HG03342 (cell line): Measurements from ENCODE around the gene EXD3.
A peak's percentile ranks its signal among the peaks of the same experiment; 100 is the strongest.
"Not testable (repeated sequence)": the region's sequence is repeated elsewhere in the genome, so short reads cannot be mapped to it uniquely, and the experiment has no call there.

ENCODE experiments used
- ATAC-seq: cut with Tn5 transposase; IDR thresholded peaks from one replicate; pipeline ENCODE4 v1.9.1; 2021; ENCODE audit warnings: mild to moderate bottlenecking, moderate library complexity; ENCODE audit not compliant: unreplicated experiment

EXD3 gene

DNA sequence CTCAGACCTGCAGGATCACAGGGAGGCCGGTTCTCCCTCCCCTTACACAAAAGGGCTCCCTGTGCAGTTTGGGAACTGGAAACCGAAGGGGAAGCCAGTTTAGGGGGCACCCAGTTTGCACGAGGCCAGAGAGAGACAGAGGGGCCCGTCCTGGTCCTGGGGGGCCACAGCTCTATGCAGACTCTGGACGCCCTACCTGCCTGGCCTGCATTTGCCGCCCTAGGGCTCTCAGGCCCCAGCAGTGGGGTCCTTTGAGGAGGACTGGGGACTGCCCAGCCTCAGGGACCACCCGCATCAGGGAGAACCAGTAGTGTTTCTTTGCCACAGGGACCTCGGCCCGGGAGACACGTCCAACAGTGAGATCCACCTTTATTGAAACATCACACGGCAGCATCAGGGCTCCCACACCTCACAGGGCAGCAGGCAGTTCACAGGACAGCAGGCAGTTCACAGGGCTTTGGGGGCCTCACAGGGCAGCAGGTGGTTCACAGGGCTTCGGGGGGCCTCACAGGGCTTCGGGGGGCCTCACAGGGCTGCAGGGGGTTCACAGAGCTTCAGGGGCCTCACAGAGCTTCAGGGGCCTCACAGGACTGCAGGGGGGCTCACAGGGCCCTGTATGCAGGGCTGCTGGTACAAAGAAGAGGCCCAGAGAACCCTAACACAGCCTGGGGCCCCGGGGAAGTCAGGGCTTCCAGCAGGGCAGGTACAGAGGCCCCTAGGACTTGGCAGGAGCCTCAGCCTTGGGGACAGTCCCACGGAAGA lies 36.8 kb upstream of the EXD3 start:
- ATAC-seq = no peak

DNA sequence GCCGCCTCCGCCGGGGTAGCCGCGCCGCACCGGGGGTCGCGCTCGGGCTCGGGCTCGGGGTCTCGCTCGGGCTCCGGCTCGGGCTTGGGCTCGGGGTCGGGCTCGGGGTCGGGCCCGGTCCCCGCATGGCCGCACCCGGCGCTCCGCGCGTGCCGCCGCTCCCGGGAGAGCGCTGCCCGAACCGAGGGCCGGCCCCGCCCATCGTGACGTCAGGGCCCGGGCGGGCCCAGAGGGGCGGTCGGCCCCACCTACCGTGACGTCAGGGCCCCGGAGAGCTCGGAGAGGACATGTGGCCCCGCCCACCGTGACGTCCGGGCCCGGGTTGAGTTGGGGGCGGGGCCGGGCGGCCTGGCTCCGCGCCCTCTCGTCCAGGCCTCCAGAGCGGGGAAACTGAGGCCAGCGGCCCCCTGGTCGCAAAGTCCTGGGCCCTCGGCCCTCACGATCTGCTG lies 36.2 kb upstream of the EXD3 start, which contains the start of gene NSMF:
Gene NSMF, minus strand, starts transcription at position 183 of the 449 bp plus-strand sequence. CDS start 232 bp downstream, outside the sequence.
- peak; percentile 58 for ATAC-seq

GRCh38 chr9:137458194-137459151 lies 35.5 kb upstream of the EXD3 start:
- peak; percentile 7 for ATAC-seq

GRCh38 chr9:137457406-137458193 lies 34.6 kb upstream of the EXD3 start:
- ATAC-seq = no peak

DNA sequence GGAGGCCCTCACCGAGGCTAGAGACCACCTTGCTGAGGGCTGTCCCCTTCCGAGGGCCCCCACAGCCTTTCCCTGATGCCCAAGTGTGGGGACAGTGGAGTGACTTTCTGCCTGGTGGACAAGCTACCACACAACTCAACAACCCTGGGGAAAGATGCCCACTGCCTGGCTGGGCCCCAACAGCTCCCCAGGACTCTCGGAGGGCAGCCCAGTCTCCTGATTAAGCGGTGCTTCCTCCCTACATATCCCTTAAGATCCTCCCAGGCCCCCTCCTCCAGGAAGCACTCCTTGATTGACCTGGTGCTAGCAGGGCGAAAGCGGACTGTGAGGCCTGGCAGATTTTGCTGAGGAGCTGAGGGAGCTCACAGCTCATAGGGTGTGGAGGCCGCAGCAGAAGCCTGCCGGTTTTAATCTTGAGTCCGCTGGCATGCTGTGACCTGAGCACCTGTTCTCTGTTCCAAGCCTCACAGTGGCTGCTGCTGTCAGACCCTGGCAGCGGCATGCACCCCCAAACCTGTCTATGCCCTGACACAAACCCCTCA lies 34.0 kb upstream of the EXD3 start:
- ATAC-seq = no peak

DNA sequence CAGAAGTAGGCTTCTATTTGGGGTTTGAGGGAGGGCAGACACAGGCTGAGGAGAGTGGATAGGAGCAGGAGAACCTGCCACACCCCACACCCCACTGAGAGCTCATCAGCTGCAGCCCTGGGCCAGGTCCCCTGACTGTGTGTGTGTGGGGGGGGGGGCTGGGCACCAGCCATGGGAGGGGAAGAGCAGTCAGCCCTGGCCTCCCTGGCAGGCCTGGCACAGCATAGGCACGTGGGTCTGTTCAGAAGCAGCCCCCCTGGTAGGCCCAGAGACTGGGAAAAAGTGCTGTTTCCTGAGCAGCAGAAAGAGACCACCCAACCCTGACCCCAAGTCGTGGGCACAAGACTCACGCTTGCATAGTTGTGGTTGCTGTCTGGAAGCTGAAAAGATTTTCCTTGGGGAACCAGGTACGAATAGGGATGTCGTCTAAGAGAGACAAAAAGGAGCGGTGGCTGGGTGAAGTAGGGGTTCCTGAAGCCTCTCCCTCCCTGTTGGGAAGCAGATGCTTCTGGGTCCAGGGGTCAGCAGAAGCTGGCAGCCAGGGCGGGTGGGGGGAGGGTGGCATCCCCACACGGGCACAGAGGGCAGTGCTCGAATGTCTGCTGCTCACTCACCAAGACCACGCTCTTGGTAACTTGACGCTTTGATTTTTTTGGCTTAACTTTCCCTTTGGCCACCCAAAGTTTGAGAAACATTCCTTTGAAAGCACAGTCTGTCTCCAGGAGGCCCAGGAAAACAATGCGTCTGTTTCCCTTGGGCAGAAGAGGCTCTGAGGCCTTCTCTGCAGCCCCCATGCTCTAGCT lies 33.3 kb upstream of the EXD3 start:
- ATAC-seq = no peak

DNA sequence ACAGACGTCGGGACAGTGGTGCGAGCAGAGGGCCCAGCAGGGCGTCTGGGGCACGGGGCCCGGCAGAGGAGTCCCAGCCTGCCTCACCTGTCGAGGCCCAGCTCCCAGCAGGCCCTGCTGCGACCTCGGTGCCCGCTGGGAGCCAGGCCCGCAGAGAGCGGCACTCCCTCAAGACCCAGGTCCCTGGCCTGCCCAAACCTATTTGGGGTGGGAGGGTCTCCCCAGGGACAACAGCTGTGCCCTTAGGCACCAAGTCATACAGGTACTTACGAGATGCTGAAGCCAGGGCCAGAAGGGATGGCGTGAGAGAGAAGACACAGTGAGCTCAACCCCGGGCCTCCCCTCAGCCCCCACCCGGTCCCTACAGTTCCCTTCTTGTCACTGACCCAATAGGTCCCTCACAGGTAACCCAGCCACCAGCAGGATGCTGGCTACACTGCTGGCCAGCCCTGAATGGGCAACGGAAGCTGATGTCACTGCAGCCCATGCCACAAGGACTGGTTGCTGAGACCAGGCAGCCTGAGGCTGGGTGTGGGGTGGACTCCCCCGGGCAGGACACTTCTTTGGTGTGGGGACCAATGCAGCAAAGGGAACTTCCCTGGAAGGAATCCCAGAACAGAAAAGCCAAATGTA lies 32.5 kb upstream of the EXD3 start:
- ATAC-seq = no peak

DNA sequence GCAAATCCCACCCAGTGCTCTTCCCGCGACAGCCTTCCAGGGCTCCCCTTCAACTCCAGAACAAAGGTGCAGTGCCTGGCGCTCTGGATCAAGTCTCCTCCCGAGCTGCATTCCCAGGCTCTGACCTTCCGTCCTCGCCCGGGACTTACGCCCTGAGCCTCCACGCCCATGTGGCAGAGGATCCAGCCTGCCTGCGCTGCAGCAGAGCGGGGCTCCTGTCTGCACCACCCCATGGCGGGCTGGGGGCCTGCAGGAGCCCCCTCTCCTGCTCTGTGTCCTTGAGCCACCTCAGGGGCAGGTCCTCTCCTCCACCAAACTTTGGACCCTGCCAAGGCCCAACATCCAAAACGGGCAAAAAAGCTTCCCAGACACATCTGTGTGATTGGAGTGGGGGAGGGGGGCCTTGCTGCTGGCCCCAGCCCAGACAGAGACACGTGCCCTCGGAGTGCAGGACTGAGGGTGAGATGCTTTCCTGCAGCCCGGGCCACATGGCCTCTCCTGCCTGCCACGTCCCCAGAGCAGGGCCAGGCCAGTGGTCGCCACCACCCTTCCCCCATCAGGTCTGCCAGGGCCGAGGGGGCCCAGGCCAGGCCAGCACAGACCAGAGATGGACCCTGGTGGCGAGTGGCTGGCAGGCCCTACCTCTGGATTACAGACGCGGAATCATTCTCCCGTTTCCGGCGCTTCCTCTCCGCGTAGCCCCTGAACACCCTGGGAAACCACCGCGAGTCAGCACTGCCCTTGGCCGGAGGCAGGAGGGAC lies 31.8 kb upstream of the EXD3 start:
- no peak for ATAC-seq

DNA sequence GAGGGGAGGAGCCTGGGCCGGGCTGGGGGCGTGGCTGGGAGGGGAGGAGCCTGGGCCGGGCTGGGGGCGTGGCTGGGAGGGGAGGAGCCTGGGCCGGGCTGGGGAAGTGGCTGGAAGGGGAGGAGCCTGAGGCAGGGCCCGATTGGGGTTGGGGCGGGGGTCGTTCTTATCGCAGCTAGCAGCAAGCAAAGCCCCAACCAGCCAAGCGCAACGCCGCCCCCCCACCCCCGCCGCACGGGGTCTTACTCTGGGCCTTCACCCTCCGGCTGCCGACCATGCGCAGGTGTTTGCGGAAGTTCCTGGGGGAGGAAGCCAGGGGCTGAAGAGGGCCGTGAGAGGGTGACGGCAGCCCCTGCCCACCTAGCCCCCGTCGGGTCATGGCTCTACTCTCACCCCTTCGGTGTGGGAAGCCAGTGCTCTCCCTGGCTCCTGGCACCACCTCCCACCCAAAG lies 31.2 kb upstream of the EXD3 start:
- ATAC-seq = no peak

DNA sequence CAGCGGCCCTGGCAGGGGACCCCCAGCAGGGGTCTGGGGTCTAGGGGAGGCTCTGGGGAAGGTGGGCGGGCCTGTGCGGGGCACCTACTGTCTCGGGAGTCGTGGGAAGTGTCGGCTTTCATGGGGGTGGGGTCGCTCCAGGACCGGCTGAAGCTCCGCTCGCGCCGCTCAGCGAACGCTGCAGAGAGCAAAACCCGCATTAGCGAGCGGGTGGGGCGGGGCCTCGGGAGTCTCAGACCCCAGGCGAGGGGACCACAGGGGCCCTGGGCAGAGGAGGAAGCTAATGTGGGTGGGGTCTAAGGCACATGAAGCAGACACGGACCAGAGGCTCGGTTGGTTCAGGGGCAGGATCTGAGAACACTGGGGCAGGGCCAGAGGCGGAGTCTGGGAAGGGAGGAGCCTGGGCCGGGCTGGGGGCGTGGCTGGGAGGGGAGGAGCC lies 30.7 kb upstream of the EXD3 start:
- no peak for ATAC-seq

DNA sequence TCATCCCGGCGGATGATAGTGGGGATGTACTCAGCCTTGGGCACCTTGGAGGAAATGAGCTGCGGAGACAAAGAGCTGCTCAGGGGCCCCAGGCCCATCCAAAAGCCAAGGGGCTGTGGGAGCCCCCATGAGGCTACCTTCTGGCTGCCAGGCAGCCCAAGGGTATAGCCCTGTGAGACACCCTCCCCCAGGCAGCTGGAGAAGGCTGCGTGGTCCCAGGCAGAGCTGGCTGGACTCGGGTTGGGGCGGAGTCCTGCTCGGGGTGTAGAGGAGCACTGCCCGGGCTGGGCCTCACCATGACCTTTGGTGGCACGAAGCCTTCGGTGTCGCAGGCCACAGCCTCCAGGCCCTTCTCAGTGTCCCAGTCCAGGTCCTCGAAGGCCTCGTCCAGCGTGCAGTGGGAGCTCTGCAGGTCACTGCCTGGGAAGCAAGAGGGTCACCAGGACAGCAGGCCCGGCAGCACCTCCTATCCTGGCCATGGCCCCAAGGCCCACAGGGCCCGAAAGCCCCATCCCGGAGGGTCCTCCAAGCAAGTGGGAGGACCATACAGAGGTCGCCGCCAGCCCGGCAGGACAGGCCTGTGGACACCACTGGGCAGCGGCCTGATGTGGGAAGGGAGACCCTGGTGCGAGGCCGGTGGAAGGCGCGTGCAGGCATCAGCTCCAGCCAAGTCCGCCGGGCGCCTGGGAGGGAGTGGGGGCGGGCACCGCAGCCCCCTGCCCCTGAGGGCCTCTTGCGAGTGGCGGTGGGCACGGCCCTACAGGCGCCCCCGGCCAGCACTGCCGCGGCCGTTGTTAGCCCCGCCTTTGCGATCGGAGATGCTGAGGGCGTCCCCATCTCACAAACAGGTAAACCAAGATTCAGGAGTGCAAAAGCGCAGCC lies 30.0 kb upstream of the EXD3 start:
- no peak for ATAC-seq

DNA sequence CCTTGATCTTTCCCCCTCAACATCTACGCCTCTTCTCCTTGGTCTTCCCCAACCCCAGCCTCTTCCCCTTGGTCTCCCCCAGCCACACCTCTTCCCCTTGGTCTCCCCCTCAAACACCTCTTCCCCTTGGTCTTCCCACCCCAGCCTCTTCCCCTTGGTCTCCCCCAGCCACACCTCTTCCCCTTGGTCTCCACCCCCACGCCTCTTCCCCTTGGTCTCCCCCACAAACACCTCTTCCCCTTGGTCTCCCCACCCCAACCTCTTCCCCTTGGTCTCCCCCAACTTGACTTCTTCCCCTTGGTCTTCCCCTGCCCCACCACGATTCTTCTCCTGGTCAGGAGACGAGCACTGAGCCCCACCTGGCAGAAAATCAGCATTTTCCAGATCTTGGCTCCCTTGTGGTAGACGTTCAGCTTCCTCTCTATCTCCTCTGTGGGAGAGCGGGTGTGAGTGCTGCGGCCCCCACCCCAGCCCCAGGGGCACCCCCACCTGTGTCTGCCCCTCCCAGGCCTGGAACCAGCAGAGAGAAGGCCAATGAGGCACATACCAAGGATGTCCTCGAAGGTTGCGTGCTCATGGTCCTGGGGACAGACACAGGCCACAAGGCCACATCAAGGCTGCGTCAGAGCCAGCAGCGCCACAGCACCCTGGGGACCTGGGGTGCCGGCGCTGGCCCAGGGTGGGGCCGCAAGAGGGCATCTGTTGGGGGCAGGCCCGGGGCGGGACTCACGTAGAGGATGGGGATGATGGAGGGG lies 29.2 kb upstream of the EXD3 start:
- ATAC-seq = no peak

- ATAC-seq = not testable (repeated sequence)
Observed at GRCh38 chr9:137451264-137452005, 28.5 kb upstream of the EXD3 start.

- ATAC-seq = not testable (repeated sequence)
Observed at GRCh38 chr9:137450539-137451222, 27.7 kb upstream of the EXD3 start.

DNA sequence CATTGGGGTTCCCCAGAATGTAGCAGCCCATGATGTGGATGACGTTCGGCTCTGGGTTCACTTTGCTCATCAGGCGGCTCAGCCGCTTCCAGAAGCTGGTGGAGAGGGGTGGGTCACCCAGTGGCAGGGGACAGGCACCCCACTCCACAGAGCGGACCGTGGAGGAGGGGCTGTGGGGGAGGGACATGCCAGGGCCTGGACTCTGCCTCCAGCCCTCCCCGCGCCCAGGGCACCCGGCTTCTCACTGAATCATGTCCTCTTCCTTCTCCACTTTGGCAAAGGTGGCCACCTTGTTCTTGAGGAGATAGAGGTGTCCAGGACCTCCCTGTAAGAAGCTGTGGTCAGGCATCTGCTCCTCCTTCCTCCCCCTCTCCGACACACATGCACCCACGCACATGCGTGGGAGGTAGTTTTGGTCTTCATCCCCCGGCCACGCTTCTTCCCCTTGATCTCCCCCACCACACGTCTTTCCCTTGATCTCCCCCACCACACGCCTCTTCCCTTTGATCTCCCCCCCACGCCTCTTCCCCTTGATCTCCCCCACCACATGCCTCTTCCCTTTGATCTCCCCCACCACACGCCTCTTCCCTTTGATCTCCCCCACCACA lies 27.1 kb upstream of the EXD3 start:
- no peak for ATAC-seq
